CD4-positive, alpha-beta T cell (primary cell): ENCODE results near the gene FAM3A. TPM values are rescaled to one million over a fixed set of nuclear protein-coding genes. Genes with fewer than 3 reads are reported as not detected.
"Not testable (repeated sequence)": the region's sequence is repeated elsewhere in the genome, so short reads cannot be mapped to it uniquely, and the experiment has no call there.

Experiments used
- ATAC-seq: fragments of 200-7000 bp; cut with Tn5 transposase; one replicate; pipeline ENCODE4 v1.10.0; 2022; ENCODE audit warnings: mild to moderate bottlenecking; ENCODE audit not compliant: poor library complexity
- CTCF ChIA-PET: fragments of 350-600 bp; sonication (Branson Sonifier 250); formaldehyde crosslinking; loops from one replicate; lab custom pipeline; 2021; ENCODE audit warnings: antibody characterized with exemption, inconsistent platforms; lab: Charles Lee
- POLR2A ChIA-PET: fragments of 350-600 bp; sonication (Branson Sonifier 250); formaldehyde crosslinking; loops from one replicate; lab custom pipeline; 2021; ENCODE audit warnings: antibody characterized with exemption, inconsistent platforms; lab: Charles Lee
- DNase-seq, 14 experiments: peaks; one replicate each; pipeline ENCODE4 v3.0.0-alpha.2; 2013 to 2020; ENCODE audit warnings: mixed read lengths in 2 of 14
- H3K27ac ChIP-seq, 2 donors: one replicate each; pipeline versions ENCODE4 v1.5.1 to v1.7.0; 2013; ENCODE audit warnings: low read length in 2 of 2, low read depth in 1 of 2, mild to moderate bottlenecking in 1 of 2
- H3K27me3 ChIP-seq, 2 experiments: 1 replicate in 1 of 2; 2 replicates in 1 of 2; pipeline versions ENCODE4 v1.6.1 to v1.7.0; 2013; ENCODE audit warnings: low read length in 2 of 2, control low read depth in 1 of 2, mild to moderate bottlenecking in 1 of 2, moderate library complexity in 1 of 2; ENCODE audit not compliant: insufficient read depth in 2 of 2, control insufficient read depth in 1 of 2
- H3K36me3 ChIP-seq: one replicate; pipeline ENCODE4 v1.6.1; 2013; ENCODE audit warnings: low read length, control low read depth; ENCODE audit not compliant: insufficient read depth
- H3K4me1 ChIP-seq: one replicate; pipeline ENCODE4 v1.6.1; 2013; ENCODE audit warnings: low read length, control low read depth; ENCODE audit not compliant: insufficient read depth
- H3K4me3 ChIP-seq: one replicate; pipeline ENCODE4 v1.5.1; 2013; ENCODE audit warnings: mild to moderate bottlenecking, low read length, moderate library complexity
- H3K9me3 ChIP-seq, 2 experiments: 1 replicate in 1 of 2; 2 replicates in 1 of 2; pipeline versions ENCODE4 v1.6.1 to v1.7.0; 2013; ENCODE audit warnings: low read length in 2 of 2, mild to moderate bottlenecking in 2 of 2, control low read depth in 1 of 2, moderate library complexity in 1 of 2; ENCODE audit not compliant: control insufficient read depth in 1 of 2, insufficient read depth in 1 of 2
- H3K27ac Mint-ChIP-seq: one replicate; pipeline ENCODE4 v1.8.0; 2020; ENCODE audit warnings: mixed read lengths
- H3K27me3 Mint-ChIP-seq: one replicate; pipeline ENCODE4 v1.8.0; 2021; ENCODE audit warnings: mixed read lengths
- H3K36me3 Mint-ChIP-seq: one replicate; pipeline ENCODE4 v1.8.0; 2021; ENCODE audit warnings: low read depth, mixed read lengths
- H3K4me1 Mint-ChIP-seq: one replicate; pipeline ENCODE4 v1.8.0; 2021; ENCODE audit warnings: low read depth, mixed read lengths
- H3K4me3 Mint-ChIP-seq: one replicate; pipeline ENCODE4 v1.8.0; 2020; ENCODE audit warnings: mild to moderate bottlenecking, mixed read lengths
- H3K9me3 Mint-ChIP-seq: one replicate; pipeline ENCODE4 v1.8.0; 2020; ENCODE audit warnings: mixed read lengths
- CTCF ChIP-seq: fragments of 200-600 bp; IDR thresholded peaks from one replicate; pipeline ENCODE4 v1.8.0; 2022; ENCODE audit warnings: antibody characterized with exemption, mild to moderate bottlenecking
- intact Hi-C, 2 experiments: fragments of 100-400 bp; cut with DNase I in 1 of 2; cut with micrococcal nuclease in 1 of 2; formaldehyde crosslinking; loops; one replicate each; pipeline versions ENCODE4 v1.15.1 to v1.9.0; 2023 to 2025; cut with DNase I, micrococcal nuclease
- polyA plus RNA-seq, 2 donors: library from polyadenylated mRNA; unstranded; fragments of 120-200 nt; gene quantifications; one replicate each; pipeline ENCODE4 v1.2.1, GENCODE V29; 2013
- total RNA-seq, 174 experiments: library from RNA in 2 of 174; stranded (reverse) in 2 of 174; gene quantifications; one replicate each; pipeline ENCODE4 v1.2.3 and lab custom pipeline; 2021 to 2026

The FAM3A gene
- total RNA-seq: 10 to 100 TPM; 36.1 to 38.2 TPM
- polyA plus RNA-seq (2013, experiment 1 of 2): 27.9 TPM
- 34.5 TPM for polyA plus RNA-seq (2013, experiment 2 of 2)
- total RNA-seq (lab: John Stamatoyannopoulos, UW): 10.1 to 53.0 (median 28.3) reads per million in 172 experiments

GRCh38 chrX:154515966-154516655 is at the start of gene FAM3A:
Gene FAM3A, minus strand, starts transcription at chrX:154516232. Its CDS starts 460 bp downstream, at chrX:154515772.
- Histone ChIP-seq H3K4me1 (peaks cover 44% of the 10 kb centered on the region), H3K36me3 (no peaks in the 10 kb centered on the region), H3K27ac (peak within 1 kb of the TSS; percentile 41 to 76), H3K9me3 (no peaks in the 10 kb centered on the region), H3K4me3 (peak within 1 kb of the TSS; percentile 78), H3K27me3 (no peaks in the 10 kb centered on the region)
- peak; percentile 95 for ATAC-seq
- peak within 1 kb of the TSS; percentile 91 for H3K27ac Mint-ChIP-seq
- DNase-seq: peak; percentile 88 to 95 (median 92)
- no peaks in the 10 kb centered on the region for H3K9me3 Mint-ChIP-seq
- no peak for TF ChIP-seq CTCF
- ChIA-PET POLR2A (interaction anchor here (0.6 to 3.8 kb wide), 18 partner anchors 11 to 419 kb away, joined by 3 to 35 read pairs (median 3); partner anchors contain the start of genes FLNA, LAGE3, RPL10 and SLC10A3), CTCF (interaction anchor here (2.5 kb wide), 1 partner anchor 11 kb away, joined by 8 read pairs; no protein-coding TSS in a partner anchor)
- peaks cover 22% of the 10 kb centered on the region for H3K4me1 Mint-ChIP-seq
- no peaks in the 10 kb centered on the region for H3K27me3 Mint-ChIP-seq
- peak within 1 kb of the TSS; percentile 89 for H3K4me3 Mint-ChIP-seq
- H3K36me3 Mint-ChIP-seq: peaks cover 11% of the 10 kb centered on the region
- intact Hi-C loops: loop anchor here in 1 of 2 experiments (2.0 to 5.0 kb wide), 3 partner anchors 17 to 39 kb away; partner anchors contain the start of gene LAGE3

GRCh38 chrX:154562295-154562694 is 46.3 kb upstream of the FAM3A start:
- H3K4me1 Mint-ChIP-seq, H3K4me3 Mint-ChIP-seq, POLR2A ChIA-PET: not testable (repeated sequence)

GRCh38 chrX:154560326-154560725 is 44.3 kb upstream of the FAM3A start:
- H3K4me1 ChIP-seq, H3K27ac ChIP-seq, ATAC-seq, CTCF ChIA-PET, H3K4me1 Mint-ChIP-seq, H3K27ac Mint-ChIP-seq, POLR2A ChIA-PET, H3K4me3 Mint-ChIP-seq, H3K9me3 Mint-ChIP-seq, H3K9me3 ChIP-seq, H3K36me3 ChIP-seq, intact Hi-C loops, H3K36me3 Mint-ChIP-seq, H3K4me3 ChIP-seq, H3K27me3 ChIP-seq, H3K27me3 Mint-ChIP-seq, DNase-seq: not testable (repeated sequence)

More at GRCh38 chrX:154562295-154562694, 46.3 kb upstream of the FAM3A start:
- H3K4me1 ChIP-seq, H3K27me3 Mint-ChIP-seq, H3K36me3 ChIP-seq, H3K27ac ChIP-seq, H3K27ac Mint-ChIP-seq, H3K4me3 ChIP-seq, H3K9me3 Mint-ChIP-seq, H3K9me3 ChIP-seq, DNase-seq, H3K27me3 ChIP-seq, ATAC-seq, intact Hi-C loops, H3K36me3 Mint-ChIP-seq, CTCF ChIA-PET: not testable (repeated sequence)

- CTCF ChIA-PET: not testable (repeated sequence)
Measured at GRCh38 chrX:154558896-154559295, 42.9 kb upstream of the FAM3A start.

GRCh38 chrX:154558060-154558690 is 42.1 kb upstream of the FAM3A start:
- H3K27ac ChIP-seq, H3K4me3 Mint-ChIP-seq, CTCF ChIA-PET, H3K4me1 Mint-ChIP-seq, POLR2A ChIA-PET, H3K27me3 ChIP-seq, intact Hi-C loops, H3K9me3 Mint-ChIP-seq, H3K4me3 ChIP-seq, H3K9me3 ChIP-seq, H3K27me3 Mint-ChIP-seq, DNase-seq, H3K27ac Mint-ChIP-seq: not testable (repeated sequence)
- peak; percentile 83 for ATAC-seq
- peaks cover 17% of the 10 kb centered on the region for H3K36me3 Mint-ChIP-seq
- peaks cover 11% of the 10 kb centered on the region for H3K4me1 ChIP-seq
- H3K36me3 ChIP-seq: peaks cover 15% of the 10 kb centered on the region

More at GRCh38 chrX:154558896-154559295, 42.9 kb upstream of the FAM3A start:
- H3K27ac Mint-ChIP-seq, H3K9me3 ChIP-seq, H3K27ac ChIP-seq, H3K4me3 ChIP-seq, DNase-seq, intact Hi-C loops, H3K27me3 ChIP-seq, H3K36me3 Mint-ChIP-seq, H3K4me3 Mint-ChIP-seq, H3K4me1 Mint-ChIP-seq, H3K36me3 ChIP-seq, POLR2A ChIA-PET, H3K27me3 Mint-ChIP-seq, ATAC-seq, H3K9me3 Mint-ChIP-seq, H3K4me1 ChIP-seq: not testable (repeated sequence)

- POLR2A ChIA-PET, intact Hi-C loops, H3K27me3 ChIP-seq, H3K9me3 ChIP-seq, H3K27ac ChIP-seq, CTCF ChIA-PET, H3K4me3 Mint-ChIP-seq, H3K27ac Mint-ChIP-seq, H3K9me3 Mint-ChIP-seq, ATAC-seq, H3K27me3 Mint-ChIP-seq, H3K4me3 ChIP-seq: not testable (repeated sequence)
- Histone ChIP-seq H3K36me3 (peaks cover 20% of the 10 kb centered on the region), H3K4me1 (peaks cover 38% of the 10 kb centered on the region)
- H3K36me3 Mint-ChIP-seq: peaks cover 50% of the 10 kb centered on the region
- peak in 1 of 14 experiments; percentile 1 for DNase-seq
- H3K4me1 Mint-ChIP-seq: peaks cover 24% of the 10 kb centered on the region
Measured at GRCh38 chrX:154552112-154552806, 36.2 kb upstream of the FAM3A start.
